RKO (cell line): ENCODE measurements around the gene HEY2.
A peak's percentile ranks its signal among the peaks of the same experiment; 100 is the strongest.
"Not testable (repeated sequence)": the region's sequence is repeated elsewhere in the genome, so short reads cannot be mapped to it uniquely, and the experiment has no call there.

ENCODE experiments used
- DNase-seq: peaks from one replicate; pipeline ENCODE4 v3.0.0-alpha.2; 2016; ENCODE audit warnings: low spot score

HEY2 gene

DNA sequence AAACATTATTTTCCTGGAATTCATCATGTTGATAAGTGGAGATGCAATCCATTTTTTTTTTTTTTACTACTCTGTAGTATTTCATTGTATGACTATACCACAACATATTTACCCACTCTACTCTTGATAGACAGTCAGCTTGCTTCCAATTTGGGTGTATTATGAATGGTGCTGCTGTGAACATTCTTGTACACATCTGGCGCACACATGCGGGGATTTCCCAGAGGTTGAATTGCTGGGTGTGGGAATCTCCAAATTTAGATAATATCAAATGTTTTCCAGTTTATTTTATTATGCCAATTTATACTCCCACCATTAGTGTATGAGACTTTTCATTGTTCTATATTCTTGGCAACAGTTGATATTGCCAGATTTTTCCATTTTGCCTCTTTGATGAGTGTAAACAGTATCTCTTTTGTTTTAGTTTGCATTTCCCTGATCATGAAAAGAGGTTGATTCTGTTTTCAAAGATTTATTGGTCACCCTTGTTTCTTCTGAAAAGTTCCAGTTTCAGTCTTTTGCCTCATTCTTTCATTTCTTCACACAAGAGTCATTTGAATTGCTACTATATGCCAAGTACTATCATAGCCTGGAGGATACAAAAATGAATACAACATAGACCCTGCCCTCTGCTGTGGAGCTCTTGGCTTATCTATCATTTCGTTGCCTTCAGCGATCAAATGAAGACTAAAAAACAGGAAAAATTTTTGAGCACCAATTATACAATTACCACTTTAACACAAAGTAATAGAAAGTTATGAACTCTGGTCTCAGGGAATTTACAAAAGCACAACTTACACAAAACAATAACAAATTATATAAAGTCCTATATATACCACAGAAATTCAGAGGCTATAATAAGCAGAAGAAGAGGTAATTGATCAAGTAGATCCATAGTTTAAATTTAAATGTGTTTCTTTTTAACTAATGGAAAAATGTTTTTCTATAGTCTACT, 24.2 kb downstream of the HEY2 start:
- no peak for DNase-seq

DNA sequence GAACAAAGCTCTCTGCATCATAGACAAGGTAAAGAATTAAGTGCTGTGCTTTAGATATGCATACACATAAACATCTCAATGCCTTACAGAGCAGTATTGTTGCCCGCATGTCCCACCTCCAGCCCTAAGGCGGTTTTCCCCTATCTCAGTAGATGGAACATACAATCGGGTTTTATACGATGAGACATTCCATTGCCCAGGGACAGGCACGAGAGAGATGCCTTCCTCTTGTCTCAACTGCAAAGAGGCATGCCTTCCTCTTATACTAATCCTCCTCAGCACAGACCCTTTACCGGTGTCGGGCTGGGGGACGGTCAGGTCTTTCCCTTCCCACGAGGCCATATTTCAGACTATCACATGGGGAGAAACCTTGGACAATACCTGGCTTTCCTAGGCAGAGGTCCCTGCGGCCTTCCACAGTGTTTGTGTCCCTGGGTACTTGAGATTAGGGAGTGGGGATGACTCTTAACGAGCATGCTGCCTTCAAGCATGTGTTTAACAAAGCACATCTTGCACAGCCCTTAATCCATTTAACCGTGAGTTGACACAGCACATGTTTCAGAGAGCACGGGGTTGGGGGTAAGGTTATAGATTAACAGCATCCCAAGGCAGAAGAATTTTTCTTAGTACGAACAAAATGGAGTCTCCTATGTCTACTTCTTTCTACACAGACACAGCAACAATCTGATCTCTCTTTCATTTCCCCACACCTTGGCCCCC, 26.8 kb downstream of the HEY2 start:
- not testable (repeated sequence) for DNase-seq

DNA sequence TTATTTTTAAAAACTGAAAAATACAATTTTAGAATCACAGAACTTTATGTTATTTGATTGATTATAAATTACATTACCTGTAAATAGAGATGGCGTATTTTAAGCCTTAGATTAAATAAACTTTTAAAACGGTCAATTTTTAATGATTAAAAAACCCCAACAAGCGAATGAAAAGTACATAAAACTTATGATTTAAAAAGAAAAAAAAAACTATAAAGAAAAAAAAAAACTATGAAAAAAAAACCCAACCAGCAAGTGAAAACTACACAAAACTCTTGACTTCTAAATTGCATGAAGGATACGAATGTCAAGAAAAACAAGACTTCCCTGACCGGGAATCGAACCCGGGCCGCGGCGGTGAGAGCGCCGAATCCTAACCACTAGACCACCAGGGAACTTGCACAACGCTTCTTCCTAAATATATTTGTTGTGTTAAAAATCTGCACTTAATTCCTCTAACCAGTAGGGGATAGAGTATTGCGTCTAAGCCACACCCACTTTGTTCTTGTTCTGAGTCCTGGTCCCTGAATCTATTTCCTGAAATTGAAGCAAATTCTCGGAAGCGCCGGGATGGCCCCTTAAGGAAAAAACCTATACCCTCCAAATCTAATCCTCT, 30.6 kb downstream of the HEY2 start:
- peak; percentile 97 for DNase-seq

DNA sequence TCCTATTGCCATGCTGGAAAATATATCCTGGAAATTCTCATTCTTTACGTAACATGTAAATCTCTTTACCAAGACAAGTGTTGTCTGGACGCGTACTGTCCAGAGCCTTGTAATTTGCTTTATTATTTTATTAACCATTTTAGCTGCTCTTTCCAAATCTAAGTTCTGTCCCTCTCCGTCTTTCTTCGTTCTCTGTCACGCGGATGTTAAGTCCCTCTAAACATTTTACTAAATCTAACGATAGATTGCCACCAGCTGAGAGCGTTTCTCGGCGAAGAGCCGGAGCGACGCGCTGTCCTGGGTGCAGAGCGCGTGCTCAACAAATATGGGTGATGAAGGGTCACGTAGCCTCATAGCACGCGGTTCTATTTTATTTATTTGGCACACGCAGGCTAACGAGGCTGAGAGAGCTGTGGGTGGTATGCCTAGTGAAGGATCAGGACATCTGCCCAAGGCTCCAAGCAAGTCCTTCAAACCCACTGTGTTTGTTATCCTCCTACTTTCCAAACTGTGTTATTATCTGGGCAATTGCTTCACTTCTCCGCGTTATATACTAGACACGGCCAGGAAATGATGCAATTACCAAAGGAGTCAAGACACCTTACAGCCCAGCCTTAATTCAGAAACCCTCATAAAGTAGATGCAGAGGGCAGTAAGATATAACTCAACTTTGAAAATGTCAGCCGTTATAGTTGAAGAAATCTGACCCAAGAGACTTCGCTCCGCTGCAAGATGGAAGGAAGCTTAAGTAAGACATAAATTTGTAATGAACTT, 31.3 kb downstream of the HEY2 start:
- DNase-seq, result peak; percentile 89

DNA sequence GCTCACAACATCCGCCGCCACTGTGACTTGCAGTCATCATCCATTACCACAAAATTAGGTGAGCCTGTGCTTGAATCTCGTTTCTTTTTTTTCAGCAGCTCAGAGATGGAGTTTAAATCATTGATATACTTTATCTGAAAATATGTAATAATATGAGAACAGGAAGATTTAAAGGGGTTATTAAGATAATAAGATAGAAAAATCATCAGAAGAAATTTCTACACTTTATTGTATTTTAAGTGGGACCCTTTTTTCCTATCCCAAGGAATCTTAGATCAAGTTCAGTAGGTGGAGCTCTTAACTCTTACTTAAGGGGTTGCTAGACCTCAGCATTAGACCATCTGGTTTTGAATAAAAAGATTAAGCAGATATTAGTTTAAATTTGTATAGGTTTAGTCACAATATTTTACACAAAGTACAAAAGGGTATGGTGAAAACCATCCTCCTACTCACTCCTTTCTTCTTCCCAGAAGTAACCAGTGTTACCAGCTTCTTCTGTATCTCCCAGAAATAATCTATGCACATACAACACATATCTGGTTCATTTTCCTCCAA, 32.0 kb downstream of the HEY2 start:
- peak; percentile 60 for DNase-seq

DNA sequence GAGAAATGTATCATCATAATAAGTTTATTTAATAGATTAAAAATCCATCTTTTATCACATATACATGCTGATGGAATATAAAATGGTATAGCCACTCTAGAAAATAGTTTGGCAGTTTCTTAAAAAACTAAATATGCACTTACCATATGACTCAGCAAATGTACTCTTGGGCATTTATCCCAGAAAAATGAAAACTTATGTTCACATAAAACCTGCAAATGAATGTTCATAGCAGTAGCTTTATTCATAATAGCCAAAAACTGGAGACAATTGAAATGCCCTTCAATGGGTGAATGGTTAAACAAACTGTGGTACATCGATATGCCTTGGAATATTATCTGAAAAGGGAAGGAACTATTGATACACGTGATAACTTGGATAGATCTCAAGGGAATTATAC, 34.9 kb downstream of the HEY2 start:
- no peak for DNase-seq

DNA sequence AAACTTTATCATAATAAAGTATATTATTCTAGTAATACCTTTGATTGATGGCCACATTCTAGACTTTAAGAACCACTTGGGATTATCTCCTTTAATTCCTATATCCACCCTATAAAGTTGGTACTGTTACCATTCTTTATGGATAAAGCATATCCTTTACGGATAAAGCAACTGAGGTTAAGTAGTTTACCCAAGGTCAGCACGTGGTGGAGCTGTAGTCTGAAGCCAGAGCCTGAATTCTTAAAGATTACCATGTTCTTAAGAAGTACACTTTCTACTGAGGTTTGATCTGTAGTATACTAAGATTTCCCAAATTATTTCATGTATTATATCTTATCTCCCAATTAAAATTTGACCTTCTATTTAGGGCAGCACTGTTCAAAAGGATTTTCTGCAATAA, 38.4 kb downstream of the HEY2 start:
- DNase-seq, result no peak

- no peak for DNase-seq
Observed at GRCh38 chr6:125789167-125789566, 39.7 kb downstream of the HEY2 start.

GRCh38 chr6:125789576-125790357, 40.3 kb downstream of the HEY2 start:
- DNase-seq, result peak; percentile 64

- DNase-seq, result peak; percentile 78
Observed at GRCh38 chr6:125790358-125791150, 41.1 kb downstream of the HEY2 start, which contains the start of gene NCOA7. Gene NCOA7, plus strand, starts transcription at chr6:125790960. Its CDS starts 24,395 bp downstream, at chr6:125815355.

GRCh38 chr6:125791151-125791819, 41.9 kb downstream of the HEY2 start:
- peak; percentile 86 for DNase-seq

DNA sequence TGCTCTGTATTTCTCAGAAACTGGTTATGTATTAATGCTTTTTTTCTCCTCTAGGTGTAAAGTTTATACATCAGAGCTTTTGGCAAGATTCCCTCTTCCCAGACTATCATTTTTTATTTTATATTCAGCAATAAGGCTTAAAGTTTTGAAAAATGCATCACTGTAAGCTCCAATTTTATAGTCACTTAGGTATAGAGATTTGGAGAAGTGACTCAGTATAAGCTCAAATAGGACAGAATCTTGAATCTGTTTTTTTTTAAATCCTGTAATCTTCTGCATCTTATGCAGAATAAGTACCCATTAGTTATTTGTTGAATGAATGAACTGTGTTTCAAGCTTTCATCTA, 42.4 kb downstream of the HEY2 start:
- no peak for DNase-seq

DNA sequence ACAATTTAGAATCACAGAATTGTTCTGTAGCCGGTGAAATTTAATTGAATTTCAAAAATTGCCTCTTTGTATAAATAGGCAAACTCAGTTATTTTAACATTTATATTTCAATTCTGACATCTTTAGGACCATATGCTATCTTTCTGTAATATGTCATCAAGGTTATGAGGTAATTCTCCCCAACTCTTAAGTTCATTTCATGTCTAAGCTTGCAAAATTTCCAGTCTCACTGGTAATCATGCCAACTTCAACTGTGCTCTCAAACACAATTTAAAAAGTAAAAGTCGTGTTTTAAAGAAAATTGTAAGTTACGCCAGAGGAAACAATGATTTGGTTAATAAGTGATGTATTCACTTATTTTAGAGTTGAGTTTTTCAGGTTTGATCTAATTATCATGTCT, 42.7 kb downstream of the HEY2 start:
- DNase-seq, result no peak

GRCh38 chr6:125792680-125793079, 43.2 kb downstream of the HEY2 start:
- DNase-seq, result no peak

DNA sequence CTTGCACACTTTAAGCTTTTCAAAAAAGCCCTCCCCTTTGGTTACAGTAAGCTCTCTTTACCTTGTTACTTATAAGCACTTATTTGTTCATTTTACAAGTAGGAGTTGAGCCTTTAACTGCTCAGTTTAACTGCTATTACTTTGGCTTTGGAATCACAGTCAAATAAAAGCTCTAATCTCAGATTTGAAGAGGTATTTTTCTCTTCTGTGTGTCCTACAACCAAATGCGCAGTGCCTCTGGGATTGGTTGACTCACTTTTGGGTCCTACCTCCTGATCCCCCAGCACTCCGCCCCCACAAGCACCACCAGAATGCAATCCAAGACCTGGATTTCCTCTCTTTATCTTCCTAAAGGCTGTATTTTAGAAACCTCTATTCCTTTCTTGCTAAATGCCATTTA, 43.8 kb downstream of the HEY2 start:
- DNase-seq, result no peak

GRCh38 chr6:125793863-125794262, 44.4 kb downstream of the HEY2 start:
- no peak for DNase-seq

GRCh38 chr6:125794342-125795137, 45.1 kb downstream of the HEY2 start:
- DNase-seq, result no peak

GRCh38 chr6:125795301-125795700, 45.9 kb downstream of the HEY2 start:
- no peak for DNase-seq
